PC-9 (cell line): Measurements from ENCODE around the gene OPHN1. TPM values are rescaled to one million over a fixed set of nuclear protein-coding genes. Genes with fewer than 3 reads are reported as not detected.

ENCODE experiments used
- BruUV-seq: library from RNA; stranded (reverse); fragments of 400-500 nt; replicated peaks from 2 replicates; lab custom pipeline; 2021; lab: Mats Ljungman, UMichigan
- CTCF ChIA-PET: fragments of 300-600 bp; sonication (Branson Sonifier 250); formaldehyde crosslinking; loops from one replicate; lab custom pipeline; 2022; ENCODE audit warnings: antibody characterized with exemption; lab: Charles Lee
- POLR2A ChIA-PET: fragments of 300-600 bp; sonication (Branson Sonifier 250); formaldehyde crosslinking; loops from one replicate; lab custom pipeline; 2022; ENCODE audit warnings: antibody characterized with exemption; ENCODE audit not compliant: unreplicated experiment; lab: Charles Lee
- DNase-seq, 2 experiments: peaks; one replicate each; pipeline versions ENCODE4 v3.0.0 to v3.0.0-alpha.2; 2015 to 2022; ENCODE audit warnings: mixed read lengths in 1 of 2
- H2AFZ ChIP-seq: fragments of 200-600 bp; sonication (generic); 2 replicates; pipeline ENCODE4 v1.8.1; 2017; ENCODE audit warnings: antibody characterized with exemption
- H3F3A ChIP-seq: fragments of 200-600 bp; sonication (generic); 2 replicates; pipeline ENCODE4 v1.8.1; 2017; ENCODE audit warnings: antibody characterized with exemption, mild to moderate bottlenecking, low read depth; ENCODE audit not compliant: insufficient read depth
- H3K27ac ChIP-seq: fragments of 200-600 bp; sonication (generic); 2 replicates; pipeline ENCODE4 v1.6.1; 2016; ENCODE audit warnings: mixed run types
- H3K27me3 ChIP-seq: fragments of 200-600 bp; sonication (generic); 2 replicates; pipeline ENCODE4 v1.6.1; 2016; ENCODE audit warnings: low read depth, mixed run types; ENCODE audit not compliant: insufficient read depth
- H3K36me3 ChIP-seq: fragments of 200-600 bp; sonication (generic); 2 replicates; pipeline ENCODE4 v1.6.1; 2016; ENCODE audit warnings: low read depth, mixed run types
- H3K4me1 ChIP-seq: fragments of 200-600 bp; sonication (generic); replicated peaks from 2 replicates; pipeline ENCODE4 v1.6.1; 2016; ENCODE audit warnings: mixed run types; ENCODE audit not compliant: insufficient read depth
- H3K4me2 ChIP-seq: fragments of 200-600 bp; sonication (generic); 2 replicates; pipeline ENCODE4 v1.6.1; 2017; ENCODE audit warnings: mixed run types
- H3K4me3 ChIP-seq: fragments of 200-600 bp; sonication (generic); 2 replicates; pipeline ENCODE4 v1.6.1; 2016; ENCODE audit warnings: mixed run types
- H3K79me2 ChIP-seq: fragments of 200-600 bp; sonication (generic); 2 replicates; pipeline ENCODE4 v1.6.1; 2017; ENCODE audit warnings: low read depth, mixed run types
- H3K9me2 ChIP-seq: fragments of 200-600 bp; sonication (generic); 2 replicates; pipeline ENCODE4 v1.8.1; 2017; ENCODE audit warnings: mild to moderate bottlenecking; ENCODE audit not compliant: insufficient read depth
- H3K9me3 ChIP-seq: fragments of 200-600 bp; sonication (generic); 2 replicates; pipeline ENCODE4 v1.8.1; 2016; ENCODE audit warnings: low read depth; ENCODE audit not compliant: insufficient read depth
- H4K20me1 ChIP-seq: fragments of 200-600 bp; sonication (generic); 2 replicates; pipeline ENCODE4 v1.8.1; 2017; ENCODE audit not compliant: insufficient read depth
- CTCF ChIP-seq: fragments of 200-600 bp; sonication (generic); conservative IDR thresholded peaks from 2 replicates; pipeline ENCODE4 v1.6.1; 2017; ENCODE audit warnings: mixed run types, antibody characterized with exemption, mild to moderate bottlenecking, moderate library complexity
- EZH2 ChIP-seq: fragments of 200-600 bp; sonication (generic); IDR thresholded peaks from 2 replicates; pipeline ENCODE4 v1.8.0; 2017; ENCODE audit warnings: antibody characterized with exemption, low read depth
- intact Hi-C: fragments of 100-400 bp; cut with micrococcal nuclease; formaldehyde crosslinking; loops from one replicate; pipeline ENCODE4 v1.10.0; 2022; ENCODE audit not compliant: unreplicated experiment
- total RNA-seq: library from RNA; stranded (reverse); gene quantifications from 2 replicates; pipeline ENCODE4 v1.2.3, GENCODE V29; 2021

OPHN1 gene
- total RNA-seq, 1 experiment from 2014 or later: 9.3 TPM

- Histone ChIP-seq H3K79me2 (no peaks in the 10 kb centered on the region), H3K9me2 (no peaks in the 10 kb centered on the region), H2AFZ (no peak overlapping the region), H3F3A (no peaks in the 10 kb centered on the region), H3K27me3 (no peaks in the 10 kb centered on the region), H3K4me1 (no peaks in the 10 kb centered on the region), H3K36me3 (no peaks in the 10 kb centered on the region), H3K27ac (no peak overlapping the region), H4K20me1 (no peaks in the 10 kb centered on the region), H3K4me3 (no peak overlapping the region), H3K9me3 (no peaks in the 10 kb centered on the region), H3K4me2 (no peak overlapping the region)
- intact Hi-C loops: no loop called here
- no peak for DNase-seq
- TF ChIP-seq EZH2: no peak
- TF ChIP-seq CTCF: no peak
- POLR2A ChIA-PET: no interaction called here
- CTCF ChIA-PET: no interaction called here
- BruUV-seq: no TSS peak
Measured at GRCh38 chrX:68043713-68044438, 389.4 kb downstream of the OPHN1 start.

- CTCF ChIA-PET: no interaction called here
- no peaks in the 10 kb centered on the region for H3K27me3 ChIP-seq
- TF ChIP-seq CTCF (no peak), EZH2 (no peak)
- no peaks in the 10 kb centered on the region for H3K36me3 ChIP-seq
- no TSS peak for BruUV-seq
- no peak overlapping the region for H3K4me2 ChIP-seq
- no peak overlapping the region for H3K27ac ChIP-seq
- no peaks in the 10 kb centered on the region for H3K79me2 ChIP-seq
- no peak overlapping the region for H2AFZ ChIP-seq
- no peaks in the 10 kb centered on the region for H3K4me1 ChIP-seq
- no peaks in the 10 kb centered on the region for H4K20me1 ChIP-seq
- POLR2A ChIA-PET: no interaction called here
- no peaks in the 10 kb centered on the region for H3K9me3 ChIP-seq
- intact Hi-C loops: no loop called here
- DNase-seq: no peak
- no peaks in the 10 kb centered on the region for H3F3A ChIP-seq
- no peaks in the 10 kb centered on the region for H3K9me2 ChIP-seq
- H3K4me3 ChIP-seq: no peak overlapping the region
Measured at GRCh38 chrX:68041110-68041509, 392.2 kb downstream of the OPHN1 start.

GRCh38 chrX:68018248-68019203, 414.8 kb downstream of the OPHN1 start:
- Histone ChIP-seq H3K4me2 (no peak overlapping the region), H3K79me2 (no peaks in the 10 kb centered on the region), H3K9me3 (no peaks in the 10 kb centered on the region), H3K36me3 (no peaks in the 10 kb centered on the region), H3K27me3 (no peaks in the 10 kb centered on the region), H3K27ac (no peak overlapping the region), H3K4me1 (no peaks in the 10 kb centered on the region), H3F3A (no peaks in the 10 kb centered on the region), H4K20me1 (no peaks in the 10 kb centered on the region), H3K4me3 (no peak overlapping the region), H2AFZ (no peak overlapping the region), H3K9me2 (no peaks in the 10 kb centered on the region)
- POLR2A ChIA-PET: no interaction called here
- peak; percentile 68 for TF ChIP-seq CTCF
- no peak for TF ChIP-seq EZH2
- BruUV-seq: no TSS peak
- DNase-seq: peak in 1 of 2 experiments; percentile 21
- intact Hi-C loops: no loop called here
- CTCF ChIA-PET: no interaction called here
